OCI-LY1 (cell line): Measurements from ENCODE around the gene SCAF11.

ENCODE experiments used
- H2AFZ ChIP-seq: fragments of 200-600 bp; sonication (generic), shearing (Covaris generic); 2 replicates; pipeline ENCODE4 v1.6.0; 2014; ENCODE audit warnings: antibody characterized with exemption, mild to moderate bottlenecking, low read length
- H3F3A ChIP-seq: fragments of 200-600 bp; sonication (generic), shearing (Covaris generic); 2 replicates; pipeline ENCODE4 v1.6.0; 2014; ENCODE audit warnings: mild to moderate bottlenecking, antibody characterized with exemption, low read length, moderate library complexity; ENCODE audit not compliant: insufficient read depth
- H3K27ac ChIP-seq: fragments of 200-600 bp; sonication (generic); 2 replicates; pipeline ENCODE4 v1.5.1; 2014; ENCODE audit warnings: low read length, mixed run types, mild to moderate bottlenecking, low read depth; ENCODE audit not compliant: poor library complexity, severe bottlenecking
- H3K27me3 ChIP-seq: fragments of 200-600 bp; sonication (generic); 2 replicates; pipeline ENCODE4 v1.6.0; 2014; ENCODE audit warnings: antibody characterized with exemption, mild to moderate bottlenecking, low read length, moderate library complexity; ENCODE audit not compliant: insufficient read depth
- H3K36me3 ChIP-seq: fragments of 200-600 bp; sonication (generic); 2 replicates; pipeline ENCODE4 v1.6.1; 2014; ENCODE audit warnings: mild to moderate bottlenecking, antibody characterized with exemption, low read length, moderate library complexity, mixed read lengths; ENCODE audit not compliant: insufficient read depth
- H3K4me1 ChIP-seq: fragments of 200-600 bp; sonication (generic); 2 replicates; pipeline ENCODE4 v1.5.1; 2014; ENCODE audit warnings: mild to moderate bottlenecking, low read length, moderate library complexity; ENCODE audit not compliant: insufficient read depth, severe bottlenecking
- H3K4me2 ChIP-seq: fragments of 200-600 bp; sonication (generic), shearing (Covaris generic); 2 replicates; pipeline ENCODE4 v1.6.1; 2014; ENCODE audit warnings: low read length
- H3K4me3 ChIP-seq: fragments of 200-600 bp; sonication (generic); 2 replicates; pipeline ENCODE4 v1.5.1; 2014; ENCODE audit warnings: low read length, low read depth, mild to moderate bottlenecking, mixed read lengths; ENCODE audit not compliant: poor library complexity, severe bottlenecking
- H3K79me2 ChIP-seq: fragments of 200-600 bp; shearing (Covaris generic); 2 replicates; pipeline ENCODE4 v1.6.1; 2016; ENCODE audit warnings: mixed run types, low read length, mixed read lengths; ENCODE audit not compliant: insufficient read depth
- H3K9ac ChIP-seq: fragments of 200-600 bp; sonication (generic), shearing (Covaris generic); 2 replicates; pipeline ENCODE4 v1.6.1; 2014; ENCODE audit warnings: mild to moderate bottlenecking, low read length, mixed read lengths
- H3K9me2 ChIP-seq: fragments of 200-600 bp; sonication (generic), shearing (Covaris generic); 2 replicates; pipeline ENCODE4 v1.6.1; 2014; ENCODE audit warnings: low read depth, mild to moderate bottlenecking, low read length, mixed read lengths
- H3K9me3 ChIP-seq: fragments of 200-600 bp; shearing (Covaris generic); 2 replicates; pipeline ENCODE4 v1.6.1; 2014; ENCODE audit warnings: low read length, mixed read lengths
- H4K20me1 ChIP-seq: fragments of 200-600 bp; sonication (generic), shearing (Covaris generic); 2 replicates; pipeline ENCODE4 v1.6.0; 2016; ENCODE audit warnings: mild to moderate bottlenecking, low read length; ENCODE audit not compliant: insufficient read depth
- CTCF ChIP-seq: fragments of 200-600 bp; sonication (generic), shearing (Covaris generic); IDR thresholded peaks from 2 replicates; pipeline ENCODE4 v1.5.1; 2017; ENCODE audit warnings: mild to moderate bottlenecking, antibody characterized with exemption, low read length, moderate library complexity, mixed read lengths
- EZH2 ChIP-seq: fragments of 200-600 bp; sonication (generic), shearing (Covaris generic); IDR thresholded peaks from 2 replicates; pipeline ENCODE4 v1.8.0; 2017; ENCODE audit warnings: borderline replicate concordance, mixed run types, mild to moderate bottlenecking, antibody characterized with exemption, low read length, moderate library complexity, mixed read lengths

SCAF11 gene

GRCh38 chr12:45970391-45970790, 20.0 kb downstream of the SCAF11 start:
- H2AFZ ChIP-seq = no peak overlapping the region
- no peak overlapping the region for H3K4me2 ChIP-seq
- no peak overlapping the region for H3K9ac ChIP-seq
- peaks cover 58% of the 10 kb centered on the region for H3K36me3 ChIP-seq
- no peak overlapping the region for H3K27ac ChIP-seq
- no peaks in the 10 kb centered on the region for H3F3A ChIP-seq
- no peaks in the 10 kb centered on the region for H3K9me2 ChIP-seq
- no peaks in the 10 kb centered on the region for H3K4me1 ChIP-seq
- H3K4me3 ChIP-seq = no peak overlapping the region
- no peaks in the 10 kb centered on the region for H4K20me1 ChIP-seq
- H3K9me3 ChIP-seq = no peaks in the 10 kb centered on the region
- peaks cover 91% of the 10 kb centered on the region for H3K79me2 ChIP-seq
- no peaks in the 10 kb centered on the region for H3K27me3 ChIP-seq
- no peak for TF ChIP-seq CTCF
- no peak for TF ChIP-seq EZH2

- no peak overlapping the region for H3K27ac ChIP-seq
- H3K79me2 ChIP-seq = peaks cover 89% of the 10 kb centered on the region
- H3K4me2 ChIP-seq = no peak overlapping the region
- no peaks in the 10 kb centered on the region for H3K9me2 ChIP-seq
- H3K4me1 ChIP-seq = no peaks in the 10 kb centered on the region
- H4K20me1 ChIP-seq = no peaks in the 10 kb centered on the region
- 0 out of 2 replicates have a peak, but pooled peaks cover 2% of the 10 kb centered on the region for H3K9me3 ChIP-seq
- H3F3A ChIP-seq = no peaks in the 10 kb centered on the region
- H3K27me3 ChIP-seq = no peaks in the 10 kb centered on the region
- H3K36me3 ChIP-seq = peaks cover 58% of the 10 kb centered on the region
- H3K9ac ChIP-seq = no peak overlapping the region
- no peak for TF ChIP-seq EZH2
- no peak for TF ChIP-seq CTCF
- H2AFZ ChIP-seq = no peak overlapping the region
- H3K4me3 ChIP-seq = no peak overlapping the region
Observed at GRCh38 chr12:45969084-45969483, 21.3 kb downstream of the SCAF11 start.

- no peak overlapping the region for H2AFZ ChIP-seq
- H3K36me3 ChIP-seq = peaks cover 63% of the 10 kb centered on the region
- no peaks in the 10 kb centered on the region for H3K9me2 ChIP-seq
- no peaks in the 10 kb centered on the region for H3K4me1 ChIP-seq
- no peaks in the 10 kb centered on the region for H3F3A ChIP-seq
- H3K27ac ChIP-seq = no peak overlapping the region
- H3K4me3 ChIP-seq = no peak overlapping the region
- H4K20me1 ChIP-seq = no peaks in the 10 kb centered on the region
- H3K9ac ChIP-seq = no peak overlapping the region
- no peaks in the 10 kb centered on the region for H3K27me3 ChIP-seq
- H3K79me2 ChIP-seq = peaks cover 79% of the 10 kb centered on the region
- peaks cover 14% of the 10 kb centered on the region for H3K9me3 ChIP-seq
- TF ChIP-seq CTCF = no peak
- TF ChIP-seq EZH2 = no peak
- no peak overlapping the region for H3K4me2 ChIP-seq
Observed at GRCh38 chr12:45966486-45966885, 23.9 kb downstream of the SCAF11 start.
